A673 (cell line): Measurements from ENCODE around the gene RHOC. TPM values are rescaled to one million over a fixed set of nuclear protein-coding genes. Genes with fewer than 3 reads are reported as not detected.

Experiments used
- BruUV-seq: library from RNA; stranded (reverse); fragments of 400-500 nt; replicated peaks from 2 replicates; lab custom pipeline; 2021; lab: Mats Ljungman, UMichigan
- CTCF ChIA-PET: fragments of 300-600 bp; sonication (Branson Sonifier 250); formaldehyde crosslinking; loops from one replicate; lab custom pipeline; 2022; ENCODE audit warnings: antibody characterized with exemption; lab: Charles Lee
- POLR2A ChIA-PET: fragments of 300-600 bp; sonication (Branson Sonifier 250); formaldehyde crosslinking; loops from one replicate; lab custom pipeline; 2022; ENCODE audit warnings: antibody characterized with exemption; ENCODE audit not compliant: low non-redundant PET; lab: Charles Lee
- DNase-seq: peaks from one replicate; pipeline ENCODE4 v3.0.0-alpha.2; 2015; ENCODE audit warnings: low spot score
- H3K27ac ChIP-seq: fragments of 200-600 bp; sonication (generic); 2 replicates; pipeline ENCODE4 v1.5.1; 2016; ENCODE audit warnings: mixed run types, low read depth, mild to moderate bottlenecking, mixed read lengths, antibody characterized with exemption, low read length; ENCODE audit not compliant: poor library complexity, severe bottlenecking
- H3K27me3 ChIP-seq: fragments of 200-600 bp; sonication (generic); replicated peaks from 2 replicates; pipeline ENCODE4 v1.6.1; 2017; ENCODE audit warnings: mixed run types, low read depth, mild to moderate bottlenecking, mixed read lengths, antibody characterized with exemption, low read length; ENCODE audit not compliant: insufficient read depth, poor library complexity
- H3K36me3 ChIP-seq: fragments of 200-600 bp; sonication (generic); 2 replicates; pipeline ENCODE4 v1.6.1; 2016; ENCODE audit warnings: mixed run types, mild to moderate bottlenecking, mixed read lengths, antibody characterized with exemption, low read length; ENCODE audit not compliant: insufficient read depth, poor library complexity, severe bottlenecking
- H3K4me1 ChIP-seq: fragments of 200-600 bp; sonication (generic); 2 replicates; pipeline ENCODE4 v1.6.1; 2017; ENCODE audit warnings: mixed run types, mild to moderate bottlenecking, mixed read lengths, antibody characterized with exemption, low read length; ENCODE audit not compliant: insufficient read depth, poor library complexity, severe bottlenecking
- H3K4me3 ChIP-seq: fragments of 200-600 bp; sonication (generic); 2 replicates; pipeline ENCODE4 v1.5.1; 2016; ENCODE audit warnings: low read depth, mixed run types, mild to moderate bottlenecking, mixed read lengths, low read length; ENCODE audit not compliant: poor library complexity, severe bottlenecking
- H3K9me3 ChIP-seq: fragments of 200-600 bp; sonication (generic); 2 replicates; pipeline ENCODE4 v1.6.1; 2016; ENCODE audit warnings: mixed run types, low read depth, mild to moderate bottlenecking, mixed read lengths, antibody characterized with exemption, low read length; ENCODE audit not compliant: poor library complexity, severe bottlenecking
- EZH2 ChIP-seq: fragments of 200-600 bp; sonication (generic); IDR thresholded peaks from 2 replicates; pipeline ENCODE4 v1.6.1; 2017; ENCODE audit warnings: borderline replicate concordance, low read depth, mild to moderate bottlenecking, mixed read lengths, antibody characterized with exemption, low read length; ENCODE audit not compliant: poor library complexity, severe bottlenecking
- intact Hi-C: fragments of 100-400 bp; cut with micrococcal nuclease; formaldehyde crosslinking; loops from one replicate; pipeline ENCODE4 v1.10.0; 2022; ENCODE audit not compliant: unreplicated experiment
- total RNA-seq: library from RNA; stranded (reverse); gene quantifications from 2 replicates; pipeline ENCODE4 v1.2.3, GENCODE V29; 2021
- TF ChIP-seq, protein P1 (sequence below): fragments of 300-800, 200-600 bp; sonication (generic); conservative IDR thresholded peaks from 2 replicates; pipeline ENCODE4 v1.5.1; 2017; ENCODE audit warnings: low read depth, mild to moderate bottlenecking, antibody characterized with exemption, low read length, moderate library complexity, mixed read lengths

Gene RHOC
- total RNA-seq, 1 experiment from 2014 or later: 54.3 TPM

DNA sequence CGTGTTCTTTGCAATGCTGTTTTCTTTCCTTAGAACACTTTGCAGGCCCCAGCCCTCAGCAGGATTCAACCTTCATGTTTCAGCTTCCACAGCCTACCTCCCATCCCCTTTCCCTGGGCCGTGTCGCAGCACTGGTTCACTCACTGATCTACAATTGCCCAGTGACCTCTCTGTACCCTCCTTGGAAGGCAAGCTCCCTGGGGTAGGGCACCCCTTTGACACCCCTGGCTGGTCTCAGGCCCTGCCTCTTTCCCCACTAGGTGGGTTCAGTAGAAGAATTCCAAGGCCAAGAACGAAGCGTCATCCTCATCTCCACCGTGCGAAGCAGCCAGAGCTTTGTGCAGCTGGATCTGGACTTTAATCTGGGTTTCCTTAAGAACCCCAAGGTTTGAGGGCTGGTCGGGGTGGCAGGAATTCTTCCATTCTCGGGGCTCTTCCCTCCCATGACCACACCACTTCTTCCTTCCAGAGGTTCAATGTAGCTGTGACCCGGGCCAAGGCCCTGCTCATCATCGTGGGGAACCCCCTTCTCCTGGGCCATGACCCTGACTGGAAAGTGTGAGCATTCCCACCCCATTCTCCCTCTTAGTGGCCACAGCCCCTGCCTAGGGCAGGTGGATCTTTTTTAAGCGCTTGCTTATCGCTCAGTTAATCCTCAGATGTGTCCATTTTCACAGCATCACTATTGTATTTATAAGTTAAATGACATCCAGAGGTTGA is 7.3 kb downstream of the RHOC start:
- Histone ChIP-seq H3K4me1 (peaks cover 27% of the 10 kb centered on the region), H3K27me3 (no peaks in the 10 kb centered on the region), H3K27ac (peak overlapping the region; percentile 78), H3K4me3 (no peak overlapping the region), H3K36me3 (peaks cover 48% of the 10 kb centered on the region), H3K9me3 (no peaks in the 10 kb centered on the region)
- TF ChIP-seq, protein P1, sequence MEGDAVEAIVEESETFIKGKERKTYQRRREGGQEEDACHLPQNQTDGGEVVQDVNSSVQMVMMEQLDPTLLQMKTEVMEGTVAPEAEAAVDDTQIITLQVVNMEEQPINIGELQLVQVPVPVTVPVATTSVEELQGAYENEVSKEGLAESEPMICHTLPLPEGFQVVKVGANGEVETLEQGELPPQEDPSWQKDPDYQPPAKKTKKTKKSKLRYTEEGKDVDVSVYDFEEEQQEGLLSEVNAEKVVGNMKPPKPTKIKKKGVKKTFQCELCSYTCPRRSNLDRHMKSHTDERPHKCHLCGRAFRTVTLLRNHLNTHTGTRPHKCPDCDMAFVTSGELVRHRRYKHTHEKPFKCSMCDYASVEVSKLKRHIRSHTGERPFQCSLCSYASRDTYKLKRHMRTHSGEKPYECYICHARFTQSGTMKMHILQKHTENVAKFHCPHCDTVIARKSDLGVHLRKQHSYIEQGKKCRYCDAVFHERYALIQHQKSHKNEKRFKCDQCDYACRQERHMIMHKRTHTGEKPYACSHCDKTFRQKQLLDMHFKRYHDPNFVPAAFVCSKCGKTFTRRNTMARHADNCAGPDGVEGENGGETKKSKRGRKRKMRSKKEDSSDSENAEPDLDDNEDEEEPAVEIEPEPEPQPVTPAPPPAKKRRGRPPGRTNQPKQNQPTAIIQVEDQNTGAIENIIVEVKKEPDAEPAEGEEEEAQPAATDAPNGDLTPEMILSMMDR: no peak
- TF ChIP-seq EZH2: no peak
- intact Hi-C loops: no loop called here
- ChIA-PET CTCF (interaction anchor here (0.6 to 1.2 kb wide), 3 partner anchors 17 to 330 kb away, joined by 3 to 4 read pairs (median 4); no protein-coding TSS in a partner anchor), POLR2A (no interaction called here)
- no peak for DNase-seq
- BruUV-seq: no TSS peak

DNA sequence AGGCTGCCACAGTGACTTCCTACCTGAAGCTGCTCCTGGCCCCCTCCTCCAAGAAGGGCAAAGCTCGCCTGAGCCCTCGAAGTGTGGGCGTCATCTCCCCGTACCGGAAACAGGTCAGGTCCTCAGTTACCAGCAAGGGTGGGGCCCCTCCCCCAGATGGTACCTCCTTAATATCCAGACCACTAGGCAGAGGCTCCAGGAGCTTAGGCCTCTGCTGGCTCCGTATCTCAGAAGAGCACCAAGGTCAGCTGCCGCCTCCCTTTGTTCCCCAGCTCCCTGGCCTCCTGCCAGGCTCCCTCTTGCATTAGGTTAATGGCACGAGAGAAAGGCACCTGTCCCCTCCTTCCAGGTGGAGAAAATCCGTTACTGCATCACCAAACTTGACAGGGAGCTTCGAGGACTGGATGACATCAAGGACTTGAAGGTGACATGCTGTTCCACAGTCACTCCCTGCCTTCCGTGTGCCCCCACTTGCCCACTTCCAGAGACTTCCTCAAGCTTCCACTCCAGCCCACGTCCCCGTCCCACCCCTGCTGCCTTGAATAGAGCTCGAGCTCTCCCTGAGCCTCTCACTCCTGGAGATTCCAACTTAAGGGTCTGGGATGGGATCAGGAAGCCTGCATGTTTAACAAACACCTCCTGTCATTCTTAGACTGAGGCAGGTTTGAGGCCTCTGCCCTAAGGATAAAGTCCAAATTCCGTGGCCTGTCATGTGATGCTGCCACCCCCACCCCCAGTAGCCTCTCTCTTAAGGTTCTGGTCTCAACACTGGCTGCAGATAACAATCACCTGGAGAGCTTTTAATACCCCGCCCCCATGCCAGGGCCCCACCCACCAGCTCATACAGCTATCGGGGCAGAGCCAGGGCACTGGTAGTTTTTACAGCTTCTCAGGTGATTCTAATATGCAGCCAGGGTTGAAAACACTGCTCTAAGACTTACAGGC is 8.3 kb downstream of the RHOC start:
- no peaks in the 10 kb centered on the region for H3K9me3 ChIP-seq
- H3K27me3 ChIP-seq: no peaks in the 10 kb centered on the region
- H3K27ac ChIP-seq: no peak overlapping the region
- no peak for DNase-seq
- ChIA-PET POLR2A (no interaction called here), CTCF (interaction anchor here (0.6 to 0.8 kb wide), 2 partner anchors 18 to 329 kb away, joined by 4 read pairs; no protein-coding TSS in a partner anchor)
- H3K4me1 ChIP-seq: peaks cover 20% of the 10 kb centered on the region
- intact Hi-C loops: no loop called here
- H3K36me3 ChIP-seq: peaks cover 55% of the 10 kb centered on the region
- no peak overlapping the region for H3K4me3 ChIP-seq
- TF ChIP-seq EZH2: no peak
- TF ChIP-seq, protein P1: no peak
- BruUV-seq: no TSS peak

DNA sequence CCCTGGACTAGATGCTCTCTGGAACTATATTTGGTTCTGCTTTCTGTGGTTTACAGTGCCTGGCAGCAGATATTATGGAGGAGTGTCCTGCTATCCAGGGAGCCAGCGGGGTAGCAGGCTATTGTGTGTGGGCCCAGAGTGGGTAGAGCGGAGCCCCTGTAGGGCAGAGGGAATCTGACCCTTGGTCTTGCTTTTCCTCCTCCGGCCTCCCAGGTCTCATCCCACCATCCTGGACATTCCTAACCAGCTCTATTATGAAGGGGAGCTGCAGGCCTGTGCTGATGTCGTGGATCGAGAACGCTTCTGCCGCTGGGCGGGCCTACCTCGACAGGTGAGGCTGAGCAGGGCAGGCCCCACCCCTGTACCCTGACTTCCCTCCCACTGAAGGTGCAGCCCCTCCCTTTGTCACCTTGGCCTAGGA is 9.1 kb downstream of the RHOC start:
- H3K36me3 ChIP-seq: peaks cover 58% of the 10 kb centered on the region
- H3K4me1 ChIP-seq: peaks cover 20% of the 10 kb centered on the region
- TF ChIP-seq, protein P1: no peak
- no peak for TF ChIP-seq EZH2
- no peak overlapping the region for H3K4me3 ChIP-seq
- DNase-seq: no peak
- no peaks in the 10 kb centered on the region for H3K27me3 ChIP-seq
- no peak overlapping the region for H3K27ac ChIP-seq
- ChIA-PET POLR2A (no interaction called here), CTCF (no interaction called here)
- intact Hi-C loops: no loop called here
- no peaks in the 10 kb centered on the region for H3K9me3 ChIP-seq
- no TSS peak for BruUV-seq
